GM19025 (cell line): Measurements from ENCODE around the gene TMEM219.
"Not testable (repeated sequence)": the region's sequence is repeated elsewhere in the genome, so short reads cannot be mapped to it uniquely, and the experiment has no call there.

ENCODE experiments used
- ATAC-seq: cut with Tn5 transposase; IDR thresholded peaks from one replicate; pipeline ENCODE4 v1.9.1; 2021; ENCODE audit warnings: mild to moderate bottlenecking, low read depth, moderate library complexity; ENCODE audit not compliant: unreplicated experiment

The TMEM219 gene

DNA sequence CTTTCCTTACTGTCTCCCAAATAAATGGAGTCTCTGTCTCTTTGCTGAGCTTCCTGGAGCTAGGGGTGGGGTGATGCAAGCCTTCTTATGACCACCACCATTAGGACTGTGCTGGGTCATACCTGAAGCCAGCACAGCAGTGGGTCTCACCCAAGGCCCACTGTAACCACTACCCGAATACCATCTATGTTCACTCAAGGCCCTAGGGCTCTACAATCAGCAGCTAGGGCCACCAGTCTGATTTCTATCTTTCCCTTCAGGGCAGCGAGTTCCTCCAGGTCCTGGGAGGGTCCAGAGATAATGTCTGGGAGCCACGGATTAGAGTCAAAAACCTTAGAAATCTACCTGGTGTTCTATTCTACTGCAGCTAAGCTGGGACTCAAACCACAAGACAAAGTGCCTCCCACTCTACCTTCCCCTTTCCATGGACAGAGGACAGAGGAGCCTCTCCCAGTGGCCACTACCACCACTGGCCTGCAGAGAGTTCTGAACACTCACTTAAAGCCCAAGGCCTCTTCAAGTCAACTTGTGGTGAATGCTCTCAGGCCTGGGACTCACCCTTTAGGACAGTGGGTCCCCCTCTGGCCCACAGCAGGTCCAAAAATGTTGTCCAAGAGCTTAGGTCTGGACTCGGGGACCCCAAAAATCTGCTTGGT, 10.9 kb upstream of the TMEM219 start:
- ATAC-seq, result no peak

GRCh38 chr16:29951625-29952365, 10.1 kb upstream of the TMEM219 start:
- ATAC-seq, result no peak

DNA sequence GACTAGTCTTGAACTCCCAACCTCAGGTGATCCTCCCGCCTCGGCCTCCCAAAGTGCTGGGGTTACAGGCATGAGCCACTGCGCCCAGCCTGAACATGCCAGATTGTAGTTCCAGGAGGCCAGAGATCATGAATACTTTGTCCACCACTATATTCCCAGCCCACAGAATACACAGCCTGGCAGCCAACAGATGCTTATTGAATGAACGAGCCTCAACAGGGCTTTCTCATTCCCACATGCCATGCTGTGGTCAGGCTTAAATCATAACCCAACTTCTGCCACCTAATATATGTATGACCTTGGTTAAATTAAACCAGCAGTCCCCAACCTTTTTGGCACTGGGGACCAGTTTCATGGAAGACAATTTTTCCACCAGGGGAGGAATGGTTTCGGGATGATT, 3.1 kb upstream of the TMEM219 start:
- no peak for ATAC-seq

DNA sequence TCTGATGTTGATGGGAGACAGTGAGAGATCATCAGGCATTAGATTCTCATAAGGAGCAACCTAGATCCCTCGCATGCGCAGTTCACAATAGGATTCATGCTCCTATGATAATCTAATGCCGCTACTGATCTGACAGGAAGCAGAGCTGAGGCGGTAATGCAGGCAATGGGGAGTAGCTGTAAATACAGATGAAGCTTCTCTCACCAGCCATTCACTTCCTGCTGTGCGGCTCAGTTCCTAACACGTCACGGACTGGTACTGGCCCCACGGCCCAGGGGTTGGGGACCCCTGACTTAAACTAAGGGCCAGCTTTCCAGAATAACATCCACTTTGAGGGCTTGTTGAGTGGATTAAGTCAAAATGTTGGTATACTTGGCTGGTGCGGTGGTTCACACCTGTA, 2.6 kb upstream of the TMEM219 start:
- no peak for ATAC-seq

- ATAC-seq, result not testable (repeated sequence)
These were observed 2.1 kb upstream of the TMEM219 start for GRCh38 chr16:29959821-29960220.

DNA sequence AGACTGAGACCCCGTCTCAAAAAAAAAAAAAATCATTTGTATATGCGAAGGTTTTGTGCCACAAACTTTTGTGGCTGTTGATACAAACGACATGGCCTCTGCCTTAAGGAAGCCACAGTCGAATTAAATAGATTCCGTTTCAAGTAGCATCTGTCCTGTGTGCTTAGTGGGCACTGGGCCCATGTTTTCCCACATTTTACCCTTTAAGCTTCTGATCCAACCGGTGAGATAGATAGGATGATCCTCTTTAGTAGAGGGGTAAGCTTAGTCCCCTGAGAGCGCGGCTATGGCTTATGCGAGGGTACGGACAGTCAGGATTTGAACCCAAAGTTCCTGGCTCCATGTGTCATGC, 776 bp upstream of the TMEM219 start:
- ATAC-seq, result no peak

DNA sequence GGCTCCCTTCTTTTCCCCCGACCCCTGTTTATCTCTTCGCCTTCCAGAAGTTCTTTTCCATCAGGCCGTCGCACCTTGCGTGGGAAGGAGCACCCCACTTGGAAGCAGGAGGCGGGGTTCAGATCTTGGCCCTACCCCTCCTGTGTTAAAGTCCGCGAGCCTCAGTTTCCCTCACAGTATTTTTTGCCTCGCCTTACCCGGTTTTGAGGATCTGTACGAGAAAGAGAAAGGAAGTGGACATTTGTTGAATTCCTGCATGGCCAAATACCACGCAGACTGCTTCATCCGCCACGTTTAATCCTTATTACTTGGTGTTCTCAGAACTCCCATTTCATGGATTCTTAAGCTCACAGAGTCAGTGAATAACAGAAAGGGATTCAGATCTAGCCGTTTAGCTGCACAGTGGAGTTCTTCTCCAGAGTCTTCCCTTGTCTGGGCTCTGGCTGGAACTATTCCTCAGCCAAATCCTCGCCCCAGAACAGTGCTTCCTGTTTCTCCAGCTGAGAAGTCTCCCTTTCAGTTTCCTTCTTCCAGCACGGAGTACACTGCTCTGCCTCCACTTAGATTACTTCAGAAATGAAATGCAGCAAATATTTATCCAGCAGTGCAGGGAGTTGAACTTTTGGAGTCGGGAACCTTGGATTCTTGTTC, 590 bp downstream of the TMEM219 start:
- ATAC-seq, result no peak

- no peak for ATAC-seq
These were observed 1.3 kb downstream of the TMEM219 start for GRCh38 chr16:29963021-29963743.

DNA sequence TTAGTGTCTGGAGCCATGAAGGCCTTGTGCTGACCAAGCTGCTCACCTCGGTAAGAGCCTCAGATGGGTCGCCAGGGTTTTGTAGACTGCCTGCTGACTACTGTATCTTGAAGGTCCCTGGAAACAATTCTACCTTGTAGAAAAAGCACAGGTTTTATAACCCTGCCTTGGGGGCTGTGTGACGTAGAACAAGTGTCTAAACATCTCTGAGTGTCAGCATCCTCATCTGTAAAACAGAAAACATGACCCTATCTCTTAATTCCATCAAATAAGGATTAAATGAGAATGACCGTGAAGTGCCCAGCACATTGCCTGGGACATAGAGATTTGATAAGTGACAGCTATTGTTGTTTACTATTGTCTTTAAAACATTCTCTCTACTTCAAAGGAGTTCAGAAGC, 6.3 kb downstream of the TMEM219 start:
- ATAC-seq, result no peak

- no peak for ATAC-seq
These were observed 9.4 kb downstream of the TMEM219 start for GRCh38 chr16:29971304-29971703.

GRCh38 chr16:29972500-29972899, 10.6 kb downstream of the TMEM219 start:
- no peak for ATAC-seq

GRCh38 chr16:29972992-29973383, 11.1 kb downstream of the TMEM219 start:
- ATAC-seq, result no peak

DNA sequence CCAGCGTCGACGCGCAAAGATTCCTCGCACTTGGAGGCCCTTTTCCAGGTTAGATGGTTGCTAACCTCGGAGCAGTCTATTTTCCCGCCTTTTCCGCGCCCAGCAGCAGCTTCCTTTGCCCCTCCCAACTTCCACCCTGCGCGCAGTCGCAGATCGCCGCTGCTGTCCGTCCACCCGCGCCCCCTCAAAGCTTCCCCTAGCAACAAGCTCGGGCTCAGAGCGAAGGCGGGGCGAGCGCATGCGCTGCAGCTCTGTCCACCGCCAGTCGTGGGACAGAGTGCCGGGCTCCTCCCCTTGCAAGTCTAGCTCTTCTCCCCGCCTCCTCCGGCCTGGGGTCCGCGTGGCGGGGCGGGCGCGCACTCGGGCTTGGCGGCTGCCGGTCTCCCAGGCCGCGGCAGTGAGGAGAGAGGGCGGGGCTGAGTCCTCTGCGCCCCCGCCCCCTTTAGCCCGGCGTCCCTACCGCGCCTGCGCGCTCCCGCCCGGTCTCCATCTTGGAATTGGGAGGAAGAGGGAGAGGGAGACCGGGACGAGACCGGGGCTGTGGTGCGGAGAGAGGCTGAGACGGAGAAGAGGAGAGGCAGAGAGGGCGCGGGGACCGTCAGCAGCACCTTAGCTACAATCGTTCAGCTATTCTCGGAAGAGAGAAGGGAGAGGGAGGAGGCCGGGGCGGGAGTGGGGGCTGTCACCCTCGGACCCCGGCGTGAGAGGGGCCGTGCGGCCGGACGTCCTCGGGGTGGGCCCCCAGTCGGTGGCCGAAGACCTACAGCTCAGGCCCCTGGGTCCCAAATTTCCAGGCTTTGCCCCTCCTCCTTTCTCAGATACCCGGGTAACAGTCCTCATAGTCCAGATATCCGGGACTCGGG, 11.7 kb downstream of the TMEM219 start, which contains the start of gene TAOK2:
Gene TAOK2, plus strand, starts transcription at position 485 of the 863 bp plus-strand sequence. CDS start 3,905 bp downstream, outside the sequence.
- peak; percentile 92 for ATAC-seq

- ATAC-seq, result no peak
These were observed 12.6 kb downstream of the TMEM219 start for GRCh38 chr16:29974291-29975133.

GRCh38 chr16:29975134-29975538, 13.3 kb downstream of the TMEM219 start:
- ATAC-seq, result no peak

DNA sequence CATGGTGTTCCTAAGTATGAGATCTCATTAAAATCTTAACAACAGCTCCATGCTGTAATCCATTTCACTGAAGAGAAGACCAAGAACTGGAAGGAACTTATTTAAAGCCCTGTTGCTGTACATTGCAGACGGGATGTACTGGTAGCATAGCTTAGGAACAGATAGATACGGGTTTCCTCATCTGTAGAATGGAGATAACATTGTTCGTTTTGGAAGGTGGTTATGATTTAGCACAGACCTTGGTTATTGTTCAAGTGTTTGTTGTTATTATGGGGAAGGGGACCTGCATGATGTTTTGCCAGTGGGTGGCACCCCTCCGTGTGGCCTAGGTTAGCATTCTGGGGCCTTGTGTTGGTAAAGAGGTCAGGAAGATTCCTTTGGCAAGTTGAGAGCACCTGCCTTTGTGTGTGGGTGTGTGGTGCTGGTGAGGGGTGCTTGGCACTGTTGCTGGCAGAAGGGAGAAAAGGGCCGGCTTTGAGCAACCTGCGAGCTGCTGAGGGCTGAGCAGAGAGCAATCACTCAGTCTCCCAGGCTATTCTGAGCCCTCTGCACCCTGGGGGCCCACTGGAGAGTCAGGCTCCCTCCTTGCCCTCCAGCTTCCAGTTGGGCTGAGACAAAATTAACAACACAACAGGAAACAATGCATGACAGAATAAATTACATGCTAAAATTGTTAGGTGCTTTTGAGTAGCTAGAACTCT, 14.1 kb downstream of the TMEM219 start:
- no peak for ATAC-seq

- no peak for ATAC-seq
These were observed 15.4 kb downstream of the TMEM219 start for GRCh38 chr16:29977063-29977825.

DNA sequence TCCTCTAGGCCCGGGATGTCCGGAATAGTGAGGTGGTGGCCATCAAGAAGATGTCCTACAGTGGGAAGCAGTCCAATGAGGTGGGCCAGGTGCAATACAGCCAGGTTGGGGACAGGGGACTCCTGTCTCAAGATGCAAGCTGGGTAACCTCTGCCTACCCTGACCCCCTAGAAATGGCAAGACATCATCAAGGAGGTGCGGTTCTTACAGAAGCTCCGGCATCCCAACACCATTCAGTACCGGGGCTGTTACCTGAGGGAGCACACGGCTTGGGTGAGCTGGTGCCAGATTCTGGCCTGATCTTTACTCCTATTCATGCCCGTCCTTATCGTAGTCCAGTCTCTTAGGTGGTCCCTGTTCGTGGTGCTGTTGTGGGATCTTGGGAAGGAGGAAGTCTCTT, 16.2 kb downstream of the TMEM219 start:
- no peak for ATAC-seq
